ENCODE results near the gene NF2.

- TF ChIP-seq CTCF (conservative IDR thresholded peaks at IDR 0.05; ENCODE audit: low read depth in 2 of 2) (no peak), POLR2AphosphoS5 (IDR thresholded peaks at IDR 0.05; ENCODE audit: low read depth) (no peak), EZH2 (IDR thresholded peaks at IDR 0.05; ENCODE audit: low read depth, unreplicated experiment) (no peak), EZH2phosphoT487 (IDR thresholded peaks at IDR 0.05; ENCODE audit: unreplicated experiment) (no peak), ZNF114 (CRISPR knock-in tag; IDR thresholded peaks at IDR 0.05) (no peak)
Measured at GRCh38 chr22:29722587-29722986, 119.2 kb downstream of the NF2 start.
